Activated CD8-positive, alpha-beta memory T cell treated with anti-CD3 and anti-CD28 coated beads for 36 hours (primary cell): Measurements from ENCODE around the gene MED13L. TPM values are rescaled to one million over a fixed set of nuclear protein-coding genes. Genes with fewer than 3 reads are reported as not detected.
"Not testable (repeated sequence)": the region's sequence is repeated elsewhere in the genome, so short reads cannot be mapped to it uniquely, and the experiment has no call there.

ENCODE experiments used
- CTCF ChIA-PET: fragments of 350-600 bp; sonication (Branson Sonifier 250); formaldehyde crosslinking; loops from one replicate; lab custom pipeline; 2021; ENCODE audit warnings: antibody characterized with exemption; lab: Charles Lee
- POLR2A ChIA-PET: fragments of 350-600 bp; sonication (Branson Sonifier 250); formaldehyde crosslinking; loops from one replicate; lab custom pipeline; 2021; ENCODE audit warnings: antibody characterized with exemption; lab: Charles Lee
- total RNA-seq, 2 experiments: library from RNA; stranded (reverse); gene quantifications; one replicate each; pipeline ENCODE4 v1.2.3, GENCODE V29; 2021

MED13L gene
- total RNA-seq, 2 experiments from 2014 or later = 39.4 to 42.8 TPM

DNA sequence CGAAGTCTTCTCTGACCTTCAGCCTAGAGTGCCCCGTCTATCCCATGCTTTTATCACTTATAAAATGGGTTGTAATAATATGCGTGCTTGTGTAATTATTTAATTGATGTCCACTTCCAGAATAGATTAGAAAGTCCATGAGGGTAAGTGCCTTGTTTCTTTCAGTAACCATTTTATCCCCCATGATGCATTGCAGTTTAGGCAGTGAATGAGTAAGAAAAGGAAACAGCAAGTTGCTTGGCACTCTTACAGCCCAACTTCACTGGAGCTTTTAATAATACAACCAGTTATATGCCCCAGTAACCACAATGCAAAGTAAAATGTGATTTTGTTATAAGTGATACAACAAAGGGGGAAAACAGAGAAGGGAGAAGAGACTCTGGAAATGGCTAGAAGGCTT, 287.3 kb downstream of the MED13L start:
- POLR2A ChIA-PET = no interaction called here
- CTCF ChIA-PET = no interaction called here

DNA sequence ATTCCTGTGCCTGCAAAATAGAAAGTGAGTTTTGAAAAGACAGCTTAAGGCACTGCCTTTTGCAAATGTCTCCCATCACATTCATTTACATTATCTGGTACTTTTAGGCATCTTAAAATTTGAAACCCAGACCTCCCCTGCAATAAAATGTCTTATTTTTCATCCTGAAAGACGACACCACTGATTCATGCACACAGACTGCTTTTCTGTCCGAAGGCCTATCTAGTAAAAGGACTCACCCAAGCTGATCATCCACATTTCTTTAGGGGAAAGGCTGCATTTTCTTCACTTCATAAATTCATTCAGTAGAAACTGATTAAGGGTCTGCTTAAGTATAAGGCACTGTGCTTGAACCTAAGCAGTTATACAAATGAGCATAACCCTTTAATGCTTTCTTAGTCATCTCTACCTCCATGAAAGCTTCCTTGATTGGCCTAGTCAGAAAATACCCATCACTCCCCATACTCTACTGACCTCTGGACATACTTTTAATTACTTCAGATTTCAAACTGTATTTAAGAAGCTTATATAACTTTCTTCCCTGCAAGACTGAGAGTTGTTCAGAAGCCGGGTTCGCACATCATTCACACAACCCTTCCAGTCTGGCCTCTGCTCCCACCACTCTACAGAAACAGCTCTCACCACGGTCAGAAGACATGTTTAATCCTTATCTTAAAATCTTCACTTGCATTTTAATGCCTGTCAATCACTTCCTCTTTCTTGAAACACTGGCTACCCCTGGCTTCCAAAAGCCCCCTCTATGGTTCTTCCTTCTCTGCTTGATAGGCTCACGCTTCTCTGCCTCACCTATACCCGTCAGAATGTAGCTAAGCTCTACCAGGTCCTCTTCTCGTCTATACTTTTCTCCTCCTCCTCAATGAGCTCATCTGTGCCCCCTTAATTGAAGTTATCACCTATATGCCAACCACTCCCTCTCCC, 288.6 kb downstream of the MED13L start:
- ChIA-PET CTCF (interaction anchor here (0.9 to 1.3 kb wide), 3 partner anchors 9 to 13 kb away, joined by 3 to 5 read pairs (median 4); no protein-coding TSS in a partner anchor), POLR2A (no interaction called here)

DNA sequence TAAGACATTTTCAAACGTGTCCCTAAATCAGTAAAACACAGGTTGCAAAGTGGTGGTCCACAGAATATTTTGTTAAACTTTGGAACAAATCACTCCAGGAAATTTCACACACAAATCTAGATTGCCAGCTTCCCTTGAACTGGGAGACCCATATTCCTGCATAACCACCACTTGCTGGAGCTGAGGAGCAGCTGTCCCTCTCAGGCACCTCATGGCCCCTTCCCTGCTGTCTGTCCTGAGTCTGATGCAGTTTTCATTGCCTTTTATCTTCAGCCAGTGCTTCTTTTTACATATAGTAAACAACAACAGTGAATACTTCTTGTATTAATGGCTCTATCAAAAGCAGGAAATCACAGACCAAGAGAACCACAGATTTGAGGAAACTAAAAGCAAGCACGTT, 289.3 kb downstream of the MED13L start:
- CTCF ChIA-PET = interaction anchor here (1.3 kb wide), 1 partner anchor 10 kb away, joined by 4 read pairs; no protein-coding TSS in a partner anchor
- POLR2A ChIA-PET = no interaction called here

DNA sequence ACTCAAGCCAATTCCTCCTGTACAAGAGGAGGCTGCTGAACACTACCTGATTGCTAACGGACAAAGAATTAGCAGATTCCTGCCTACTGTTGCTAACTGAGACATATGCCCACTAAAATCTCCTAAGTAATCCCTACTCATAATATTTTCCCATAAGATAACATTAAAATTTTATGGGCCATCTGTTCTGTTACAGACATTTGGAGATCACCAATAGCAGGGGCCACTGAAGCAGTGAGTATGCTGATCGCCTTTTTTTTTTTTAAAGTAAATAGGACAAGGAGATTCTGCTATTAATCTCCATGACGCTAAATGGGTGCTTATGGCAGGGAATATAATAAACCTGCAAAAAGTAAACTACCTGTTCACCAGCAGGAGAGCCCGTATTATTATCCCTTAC, 292.9 kb downstream of the MED13L start:
- CTCF ChIA-PET = no interaction called here

DNA sequence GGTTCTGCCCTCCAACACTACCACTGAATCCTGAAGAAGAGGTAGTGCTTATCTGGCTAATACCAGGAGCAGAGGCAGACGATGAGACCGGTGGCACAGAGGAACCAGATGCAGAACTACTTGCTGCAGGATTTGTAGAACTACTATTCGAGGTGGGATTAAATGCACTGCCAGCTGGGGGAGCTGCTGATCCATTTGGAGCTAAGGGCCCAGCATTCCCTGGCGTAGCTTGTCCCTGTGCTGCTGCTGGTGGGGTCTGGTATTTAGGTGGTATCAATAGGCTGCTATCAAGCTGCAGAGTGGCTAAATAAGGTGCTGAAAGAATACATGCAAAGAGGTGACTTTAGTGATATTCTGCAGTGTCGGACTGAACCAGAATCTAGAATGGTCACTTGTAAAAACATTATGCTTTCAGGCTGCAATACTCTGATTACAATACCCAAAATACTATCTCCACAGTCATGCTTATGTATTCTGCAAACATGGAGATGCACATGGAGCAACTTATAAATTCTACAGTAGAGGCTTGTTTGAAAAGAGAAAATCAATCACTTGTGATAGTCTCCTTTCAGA, 294.2 kb downstream of the MED13L start:
- CTCF ChIA-PET = interaction anchor here (0.6 to 1.8 kb wide), 2 partner anchors 21 to 478 kb away, joined by 4 to 5 read pairs; no protein-coding TSS in a partner anchor
- POLR2A ChIA-PET = interaction anchor here (0.5 kb wide), 1 partner anchor 1203 kb away, joined by 3 read pairs; no protein-coding TSS in a partner anchor

More for the DNA sequence above, 292.9 kb downstream of the MED13L start:
- POLR2A ChIA-PET = no interaction called here

DNA sequence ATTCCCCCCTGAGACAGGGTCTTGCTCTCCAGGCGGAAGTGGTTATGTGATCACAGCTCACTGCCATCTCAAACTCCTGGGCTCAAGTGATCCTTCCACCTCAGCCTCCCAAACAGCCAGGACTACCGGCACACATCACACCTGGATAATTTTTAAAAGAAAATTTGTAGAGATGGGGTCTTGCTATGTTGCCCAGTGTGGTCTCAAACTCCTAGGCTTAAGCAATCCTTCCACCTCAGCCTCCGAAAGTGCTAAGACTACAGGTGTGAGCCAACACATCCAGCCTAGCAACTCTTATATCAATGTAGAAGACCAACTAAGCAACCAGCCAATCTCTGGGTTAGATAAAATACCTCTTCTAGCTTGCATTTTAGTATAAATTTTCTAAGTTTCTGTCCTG, 297.2 kb downstream of the MED13L start:
- POLR2A ChIA-PET = no interaction called here
- CTCF ChIA-PET = no interaction called here

DNA sequence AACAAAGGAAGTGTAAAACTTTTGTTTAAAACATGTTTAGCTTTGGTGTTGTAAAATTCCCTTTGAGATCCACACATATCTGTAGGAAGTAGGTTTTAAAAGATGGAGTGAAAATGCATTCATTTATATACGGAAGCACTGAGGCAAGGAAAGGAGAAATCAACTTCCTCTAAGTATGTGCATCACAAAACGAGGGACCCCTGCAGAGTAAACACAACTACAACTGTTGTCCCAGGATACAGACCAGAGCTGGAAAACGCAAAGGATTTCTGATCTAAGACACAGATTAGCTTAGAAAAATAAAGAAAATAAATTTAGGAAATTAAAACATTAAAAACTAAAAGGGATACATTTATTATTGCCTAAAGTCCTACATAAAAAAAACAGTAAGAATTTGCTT, 297.6 kb downstream of the MED13L start:
- CTCF ChIA-PET = no interaction called here

DNA sequence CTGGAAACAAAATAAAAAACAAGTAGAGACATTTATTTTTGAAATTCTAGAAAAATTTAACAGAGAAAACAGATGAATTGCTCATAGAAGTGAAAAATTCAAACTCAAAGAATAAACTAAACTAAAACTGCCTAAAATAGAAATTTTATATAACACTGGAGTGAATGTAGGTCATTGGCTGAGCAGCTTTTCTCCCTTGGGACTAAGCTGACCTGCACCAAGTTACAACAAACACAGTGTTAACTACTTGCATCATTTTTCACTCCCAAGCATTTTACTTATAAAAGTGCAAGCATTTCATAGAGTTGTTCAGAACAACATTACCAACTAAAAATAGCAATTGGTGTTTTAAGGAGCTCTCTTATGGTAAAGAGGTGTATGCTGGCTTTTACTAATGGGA, 298.1 kb downstream of the MED13L start:
- ChIA-PET POLR2A (interaction anchor here (0.6 to 1.0 kb wide), 2 partner anchors 12 to 53 kb away, joined by 7 to 9 read pairs; no protein-coding TSS in a partner anchor), CTCF (no interaction called here)

More for the DNA sequence above, 297.6 kb downstream of the MED13L start:
- POLR2A ChIA-PET = interaction anchor here (0.6 kb wide), 1 partner anchor 53 kb away, joined by 7 read pairs; no protein-coding TSS in a partner anchor

DNA sequence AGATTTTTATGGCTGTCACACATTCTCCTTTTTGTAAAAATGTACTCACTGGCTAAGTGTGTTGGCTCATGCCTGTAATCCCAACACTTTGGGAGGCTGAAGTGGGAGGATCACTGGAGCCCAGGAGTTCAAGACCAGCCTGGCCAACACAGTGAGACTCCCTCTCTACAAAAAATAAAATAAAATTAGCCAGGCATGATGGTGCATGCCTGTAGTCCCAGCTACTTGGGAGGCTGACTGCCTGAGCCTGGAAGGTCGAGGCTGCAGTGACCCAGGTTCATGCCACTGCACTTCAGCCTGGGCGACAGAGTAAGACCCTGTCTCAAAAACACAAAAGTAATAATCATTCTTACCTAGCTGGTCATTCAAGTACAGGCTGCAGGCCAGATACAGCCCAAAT, 300.7 kb downstream of the MED13L start:
- CTCF ChIA-PET, POLR2A ChIA-PET: not testable (repeated sequence)

DNA sequence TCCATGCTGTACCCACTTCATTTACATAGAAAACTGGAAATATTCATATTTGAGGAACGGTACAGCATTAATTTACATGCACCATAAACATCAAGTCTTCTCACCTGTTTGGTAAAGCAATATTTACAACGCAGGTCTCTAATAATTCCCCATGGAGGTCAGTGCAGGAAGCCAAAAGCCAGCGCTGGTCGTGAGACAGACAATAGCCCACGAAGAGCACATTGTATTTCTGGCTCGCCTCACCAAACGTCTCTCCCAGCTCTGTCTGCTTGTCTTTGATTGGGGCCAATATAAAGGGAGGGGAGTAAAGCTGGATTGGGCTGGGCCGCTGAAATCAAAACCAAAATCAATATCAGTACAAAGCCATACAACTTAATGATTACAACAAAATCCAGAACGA, 302.1 kb downstream of the MED13L start:
- ChIA-PET CTCF (no interaction called here), POLR2A (no interaction called here)

DNA sequence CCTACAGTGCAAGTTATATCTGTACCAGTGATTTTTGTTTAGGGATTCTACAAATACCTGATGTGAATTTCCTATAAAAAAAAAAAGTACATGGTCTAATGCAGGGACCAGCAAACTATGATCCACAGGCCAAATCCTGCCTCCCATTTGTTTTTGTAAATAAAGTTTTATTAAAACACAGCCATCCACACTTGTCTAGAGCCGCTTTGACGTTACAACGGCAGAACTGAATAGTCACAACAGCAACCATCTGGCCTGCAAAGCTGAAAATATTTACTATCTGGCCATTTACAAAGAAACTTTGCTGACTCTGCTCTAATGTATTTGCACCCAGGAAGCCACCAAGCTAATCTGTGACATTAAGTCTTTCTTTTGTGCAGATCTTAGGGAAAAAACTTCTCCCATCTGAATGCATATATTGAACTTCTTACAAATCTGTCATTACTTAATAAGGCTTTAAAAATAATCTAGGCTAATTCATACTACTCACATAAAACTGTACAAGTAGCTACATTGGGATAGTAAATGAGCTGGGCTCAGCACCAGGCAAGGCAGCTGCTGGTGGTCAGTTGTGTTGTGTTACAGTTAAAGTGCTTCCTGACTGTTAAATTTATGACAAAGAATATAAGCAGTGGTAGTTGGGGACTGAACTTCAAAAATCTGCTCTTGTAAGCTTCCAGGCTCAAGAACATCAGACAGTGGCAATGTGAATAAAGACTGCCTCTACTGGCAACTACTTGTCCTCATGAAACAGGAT, 303.3 kb downstream of the MED13L start:
- ChIA-PET POLR2A (no interaction called here), CTCF (no interaction called here)

DNA sequence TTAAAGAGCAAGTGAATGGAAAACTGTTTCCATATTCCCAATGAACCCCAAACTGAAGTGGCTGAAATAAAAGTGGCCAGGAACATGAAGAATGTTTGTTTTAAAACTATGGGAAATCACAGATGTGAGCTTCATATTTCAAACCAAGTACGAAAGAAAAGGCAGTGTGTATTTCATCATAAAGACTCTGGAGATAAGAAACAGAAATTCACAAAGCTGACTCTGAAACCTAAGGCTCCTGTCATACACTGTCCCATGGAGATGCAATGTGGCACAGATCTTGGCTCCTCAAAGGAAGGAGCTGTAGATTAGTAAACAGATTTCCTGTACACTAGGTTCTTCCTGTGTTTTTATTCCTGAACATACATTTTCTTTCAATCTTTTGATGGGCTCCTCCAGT, 304.4 kb downstream of the MED13L start:
- ChIA-PET CTCF (no interaction called here), POLR2A (no interaction called here)

DNA sequence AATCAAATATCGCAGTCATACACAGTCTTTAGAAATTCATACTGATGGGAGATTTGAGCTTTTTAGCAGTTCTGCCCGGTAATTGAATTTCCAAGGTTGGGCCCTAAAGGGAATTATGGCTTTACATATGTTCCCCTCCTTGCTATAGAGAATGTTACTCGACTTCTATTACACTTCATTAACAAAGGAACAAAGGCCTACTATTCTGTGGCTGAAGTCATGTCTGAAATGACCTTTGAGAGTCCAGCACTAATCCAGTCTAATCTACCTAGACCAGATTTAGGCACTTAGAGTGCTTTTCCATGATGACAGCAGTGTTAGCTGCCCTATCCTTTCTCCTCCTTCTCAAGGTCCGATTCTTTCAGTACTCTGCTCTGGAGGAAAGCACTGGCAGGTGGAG, 305.3 kb downstream of the MED13L start:
- CTCF ChIA-PET = no interaction called here

DNA sequence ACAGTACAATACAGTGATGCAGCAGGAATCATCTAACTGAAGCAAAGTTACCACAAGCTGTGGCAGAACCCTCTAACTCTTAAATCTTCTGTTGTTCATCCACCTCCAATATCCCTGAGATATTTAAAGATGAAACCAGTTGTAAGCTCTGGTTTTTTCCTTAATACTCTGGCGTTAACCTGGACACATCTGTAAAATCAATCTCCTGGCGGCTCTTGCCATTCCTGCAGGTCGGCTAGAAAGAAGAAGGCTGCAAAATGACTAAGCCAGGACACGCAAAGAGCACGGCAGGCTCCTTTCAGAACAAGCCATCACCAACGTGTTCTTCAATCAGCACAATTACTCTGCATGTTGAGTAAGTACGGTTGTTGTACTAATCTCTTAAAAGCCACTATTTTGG, 309.3 kb downstream of the MED13L start:
- POLR2A ChIA-PET = no interaction called here
- CTCF ChIA-PET = interaction anchor here (0.6 kb wide), 2 partner anchors 695 to 719 kb away, joined by 3 to 6 read pairs; no protein-coding TSS in a partner anchor

More for the DNA sequence above, 305.3 kb downstream of the MED13L start:
- POLR2A ChIA-PET = no interaction called here

DNA sequence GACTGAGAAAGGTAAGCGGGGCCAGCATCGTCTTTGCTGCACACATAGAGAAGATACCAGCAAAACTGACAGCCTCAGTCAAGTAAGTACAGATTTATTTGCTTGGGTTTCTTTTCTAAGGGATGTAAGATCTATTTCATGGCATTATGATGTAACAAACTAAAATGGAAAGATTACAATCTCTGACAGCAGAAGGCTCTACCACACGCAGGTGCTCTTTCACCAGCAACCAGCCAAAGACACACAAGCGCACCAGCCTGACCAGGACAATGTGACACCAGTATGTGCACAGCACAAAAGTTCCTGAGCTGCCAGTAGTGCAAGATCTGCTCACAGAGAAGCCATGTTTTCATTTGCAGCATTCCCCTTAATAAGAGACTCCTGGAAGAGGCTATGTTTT, 311.1 kb downstream of the MED13L start:
- ChIA-PET CTCF (no interaction called here), POLR2A (interaction anchor here (0.8 kb wide), 1 partner anchor 13 kb away, joined by 9 read pairs; no protein-coding TSS in a partner anchor)

DNA sequence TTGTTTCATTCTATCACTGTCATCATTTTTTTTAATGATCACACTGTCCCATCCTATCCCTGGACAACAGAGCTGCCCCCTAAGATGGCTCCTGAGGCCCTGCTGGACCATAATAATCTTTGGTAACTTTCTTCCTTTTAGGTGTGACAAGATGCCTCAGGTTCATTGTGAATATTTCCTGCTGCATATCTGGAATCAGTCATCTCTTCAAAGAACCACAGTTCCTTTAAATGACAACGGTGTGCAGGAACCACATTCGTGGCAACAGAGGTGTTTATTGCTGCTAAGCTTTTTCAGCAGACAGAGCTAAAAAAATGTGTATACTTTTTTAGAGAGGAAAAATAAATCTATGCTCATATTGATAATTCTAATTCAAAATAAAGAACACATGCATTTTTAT, 312.9 kb downstream of the MED13L start:
- ChIA-PET POLR2A (no interaction called here), CTCF (no interaction called here)

DNA sequence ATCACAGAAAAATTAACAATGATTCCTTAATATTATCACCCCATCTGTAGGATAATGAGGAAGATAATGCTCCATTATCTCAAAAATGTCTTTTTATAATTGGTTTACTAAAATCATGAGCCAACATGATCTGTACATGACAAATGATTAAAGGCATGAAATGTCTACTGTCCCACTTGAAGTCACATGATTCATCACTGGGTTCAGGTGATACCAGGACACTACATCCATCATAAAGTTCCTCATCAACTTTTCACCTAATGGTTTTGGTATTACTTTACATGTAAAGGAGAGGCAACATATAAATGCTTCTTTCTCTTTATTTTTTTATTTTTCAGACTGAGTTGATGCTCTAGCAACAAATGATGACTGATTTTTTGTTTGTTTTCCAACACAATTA, 313.3 kb downstream of the MED13L start:
- ChIA-PET CTCF (no interaction called here), POLR2A (no interaction called here)

DNA sequence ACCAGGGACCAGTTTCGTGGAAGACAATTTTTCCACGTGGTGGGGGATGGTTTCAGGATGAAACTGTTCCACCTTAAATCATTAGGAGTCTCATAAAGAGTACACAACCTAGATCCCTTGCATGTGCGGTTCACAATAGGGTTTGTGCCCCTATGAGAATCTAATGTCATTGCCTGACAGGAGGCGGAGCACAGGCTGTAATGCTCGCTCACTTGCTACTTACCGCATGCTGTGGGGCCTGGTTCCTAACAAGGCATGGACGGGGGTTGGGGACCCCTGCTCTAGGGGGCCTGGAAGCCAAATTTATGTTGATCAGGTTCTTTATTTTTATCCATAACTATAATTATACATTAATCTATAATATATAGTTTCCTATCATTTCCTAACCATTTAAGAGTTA, 315.3 kb downstream of the MED13L start:
- ChIA-PET CTCF (no interaction called here), POLR2A (no interaction called here)
